GM18870 (cell line): ENCODE data around the gene ALG14.
"Not testable (repeated sequence)": the region's sequence is repeated elsewhere in the genome, so short reads cannot be mapped to it uniquely, and the experiment has no call there.

ENCODE experiments used
- ATAC-seq: cut with Tn5 transposase; IDR thresholded peaks from one replicate; pipeline ENCODE4 v1.9.1; 2021; ENCODE audit warnings: moderate library complexity; ENCODE audit not compliant: unreplicated experiment

ALG14 gene, protein sequence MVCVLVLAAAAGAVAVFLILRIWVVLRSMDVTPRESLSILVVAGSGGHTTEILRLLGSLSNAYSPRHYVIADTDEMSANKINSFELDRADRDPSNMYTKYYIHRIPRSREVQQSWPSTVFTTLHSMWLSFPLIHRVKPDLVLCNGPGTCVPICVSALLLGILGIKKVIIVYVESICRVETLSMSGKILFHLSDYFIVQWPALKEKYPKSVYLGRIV

DNA sequence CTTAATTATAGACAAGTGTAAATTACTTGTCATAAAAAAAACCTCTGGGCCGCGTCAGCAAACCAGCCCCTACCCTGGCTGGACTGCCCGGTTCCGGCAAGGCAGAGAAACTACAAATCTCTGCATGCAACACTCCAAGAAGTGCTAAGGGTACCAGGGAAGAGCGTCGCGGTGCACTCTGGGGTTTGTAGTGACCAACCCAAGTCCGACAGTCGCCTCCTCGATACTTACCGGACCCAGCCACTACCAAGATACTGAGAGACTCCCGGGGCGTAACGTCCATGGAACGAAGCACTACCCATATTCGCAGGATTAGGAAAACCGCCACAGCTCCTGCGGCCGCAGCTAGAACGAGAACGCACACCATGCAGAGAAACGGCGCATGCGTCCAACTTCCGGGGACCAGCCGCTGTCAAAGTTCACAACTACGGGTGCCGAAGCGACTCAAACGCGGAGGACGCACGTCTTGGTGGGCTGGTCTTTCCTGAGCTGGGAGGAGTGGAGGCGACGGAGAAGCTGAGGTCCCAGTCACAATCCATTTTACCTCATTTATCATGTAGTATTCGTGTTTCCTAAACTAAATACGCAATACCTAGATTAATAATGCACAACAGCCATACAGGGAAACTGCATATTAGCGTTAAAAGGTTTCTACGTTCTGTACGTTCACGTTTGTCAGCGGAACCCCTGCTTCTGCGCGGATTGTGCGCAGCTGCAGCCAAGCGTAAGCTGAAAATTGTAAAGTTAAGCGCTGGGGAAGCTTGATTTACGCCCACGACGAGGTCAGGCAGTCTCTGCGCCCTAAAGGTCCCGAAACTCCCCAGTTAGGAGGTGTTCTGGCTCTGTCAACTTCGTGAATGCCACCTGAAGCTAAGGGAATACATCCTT lies at the start of gene ALG14:
TSS of gene ALG14 (minus strand) at position 420 of the 888 bp plus-strand sequence. CDS start at position 367, 53 bp downstream.
- peak; percentile 97 for ATAC-seq

DNA sequence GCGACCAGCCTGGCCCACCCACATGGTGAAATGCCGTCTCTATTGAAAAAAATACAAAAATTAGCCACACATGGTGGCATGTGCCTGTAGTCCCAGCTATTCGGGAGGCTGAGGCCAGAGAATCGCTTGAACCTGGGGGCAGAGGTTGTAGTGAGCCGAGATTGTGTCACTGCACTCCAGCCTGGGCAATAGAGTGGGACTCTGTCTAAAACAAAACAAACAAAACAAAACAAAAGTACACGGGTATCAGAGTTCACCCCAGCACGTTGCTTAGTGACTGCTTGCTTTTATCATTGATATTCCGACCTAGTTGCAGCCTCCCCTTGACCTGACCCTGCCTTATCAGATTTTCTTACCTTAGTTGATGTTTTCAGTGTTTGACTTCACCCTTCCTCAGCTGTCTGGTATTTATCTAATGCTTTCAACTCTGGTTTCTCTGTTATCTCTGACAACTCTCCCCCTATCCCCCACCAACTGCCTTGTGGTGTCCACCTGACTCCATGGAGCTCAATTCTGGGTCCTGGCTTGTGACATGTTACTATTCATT lies 49.5 kb upstream of the ALG14 start:
- no peak for ATAC-seq

DNA sequence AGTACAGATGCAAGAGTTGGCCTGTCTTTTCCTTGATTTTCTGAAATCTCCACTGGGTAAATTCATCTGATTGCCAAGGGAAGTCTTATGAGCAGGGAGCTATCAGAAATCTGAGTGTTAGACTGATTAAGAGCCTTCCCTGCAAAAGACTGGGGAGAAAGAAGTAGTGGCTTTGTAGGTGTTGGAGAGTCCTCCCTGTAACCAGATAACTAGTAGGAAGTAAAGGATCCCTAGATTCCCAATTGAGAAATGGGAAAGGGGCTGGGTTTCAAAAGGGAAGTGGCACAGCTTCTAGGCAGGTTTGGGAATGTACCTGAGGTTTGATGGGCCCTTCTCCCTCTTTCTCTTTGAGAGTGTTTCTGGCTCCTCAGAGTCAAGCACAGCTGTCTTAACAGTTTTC lies 46.5 kb upstream of the ALG14 start:
- no peak for ATAC-seq

DNA sequence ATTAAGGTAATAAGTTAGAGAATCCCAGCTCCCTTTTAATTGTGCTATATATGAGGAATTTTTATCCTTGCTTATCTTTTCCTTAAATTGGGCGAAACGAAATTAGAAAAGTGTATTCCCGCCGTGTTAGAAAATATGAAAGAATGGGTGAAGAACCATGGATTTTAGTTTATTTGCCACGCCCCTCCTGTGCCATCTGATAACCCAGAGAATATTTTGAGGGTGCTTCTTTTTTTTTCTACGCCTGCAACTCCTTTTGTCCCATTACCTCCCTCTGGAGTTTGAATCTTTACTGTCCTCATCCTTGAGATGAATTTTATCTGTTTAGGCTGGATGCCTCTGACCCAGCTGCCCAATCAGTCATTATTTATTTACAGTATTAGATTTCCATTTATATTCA lies 46.0 kb upstream of the ALG14 start:
- no peak for ATAC-seq

DNA sequence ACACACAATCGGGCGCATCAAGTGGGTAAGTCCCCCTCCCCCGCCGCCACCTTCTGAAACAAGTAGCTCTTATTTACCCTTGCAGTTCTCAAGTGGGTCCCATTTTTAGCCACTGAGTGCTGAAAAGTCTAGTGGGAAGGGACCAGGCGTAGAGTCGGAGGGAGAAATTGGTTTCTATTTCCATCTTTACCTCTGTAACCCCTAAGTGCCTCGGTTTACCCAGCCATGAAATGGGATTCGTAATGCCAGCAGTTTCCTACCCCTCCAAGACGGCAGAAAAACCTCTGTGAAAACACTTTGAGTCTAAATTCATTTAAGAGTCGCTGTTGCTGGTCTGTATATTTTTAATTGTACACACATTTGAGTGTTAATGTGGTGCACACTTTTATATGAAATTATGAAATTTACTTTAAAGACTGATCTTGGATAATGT lies 45.3 kb upstream of the ALG14 start:
- no peak for ATAC-seq

DNA sequence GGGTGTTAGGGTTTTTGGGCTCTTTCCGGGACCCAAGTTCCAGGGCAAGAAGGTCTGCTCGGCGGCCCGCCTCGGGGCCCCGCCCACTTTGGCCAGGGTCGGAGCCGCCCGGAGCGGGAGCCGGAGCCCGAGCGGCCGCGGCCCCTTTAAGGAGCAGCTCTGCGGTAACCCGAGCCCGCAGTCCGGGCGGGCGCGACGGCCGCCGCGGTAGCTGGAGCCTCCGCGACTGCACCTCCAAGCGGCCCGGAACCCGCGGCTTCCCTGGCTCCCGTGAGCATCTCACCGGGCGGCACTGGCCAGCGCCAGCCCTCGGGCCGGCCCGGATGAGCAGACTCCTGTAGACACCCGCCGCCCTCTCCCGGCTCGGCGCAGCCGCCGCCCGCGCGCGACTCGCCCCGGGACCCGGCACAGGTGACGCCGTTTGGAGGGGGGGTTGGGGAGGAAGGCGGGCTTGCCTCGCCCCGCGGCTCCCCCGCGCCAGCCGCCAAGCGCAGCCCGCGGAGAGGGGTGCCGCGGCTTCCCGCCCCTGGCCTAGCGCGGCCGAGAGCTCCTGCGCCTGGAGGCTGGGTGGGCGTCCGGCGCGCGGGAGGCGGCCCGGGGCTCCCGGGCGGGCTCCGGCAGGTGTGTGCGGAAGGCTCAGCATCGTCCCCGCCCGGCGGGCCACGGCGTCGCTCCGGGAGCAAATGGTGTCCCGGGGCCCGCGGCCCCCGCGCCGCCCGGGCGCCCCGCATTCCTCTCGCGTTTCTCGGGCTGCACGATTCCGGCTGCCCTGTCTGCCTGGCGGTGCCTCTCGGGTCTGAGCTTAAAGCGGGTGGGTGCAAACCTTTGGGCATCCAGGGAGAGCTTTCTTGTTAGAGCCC lies 44.7 kb upstream of the ALG14 start, which contains the start of gene TLCD4:
TSS of gene TLCD4 (plus strand) at position 149 of the 860 bp plus-strand sequence. CDS start 26,547 bp downstream, outside the sequence.
- no peak for ATAC-seq

DNA sequence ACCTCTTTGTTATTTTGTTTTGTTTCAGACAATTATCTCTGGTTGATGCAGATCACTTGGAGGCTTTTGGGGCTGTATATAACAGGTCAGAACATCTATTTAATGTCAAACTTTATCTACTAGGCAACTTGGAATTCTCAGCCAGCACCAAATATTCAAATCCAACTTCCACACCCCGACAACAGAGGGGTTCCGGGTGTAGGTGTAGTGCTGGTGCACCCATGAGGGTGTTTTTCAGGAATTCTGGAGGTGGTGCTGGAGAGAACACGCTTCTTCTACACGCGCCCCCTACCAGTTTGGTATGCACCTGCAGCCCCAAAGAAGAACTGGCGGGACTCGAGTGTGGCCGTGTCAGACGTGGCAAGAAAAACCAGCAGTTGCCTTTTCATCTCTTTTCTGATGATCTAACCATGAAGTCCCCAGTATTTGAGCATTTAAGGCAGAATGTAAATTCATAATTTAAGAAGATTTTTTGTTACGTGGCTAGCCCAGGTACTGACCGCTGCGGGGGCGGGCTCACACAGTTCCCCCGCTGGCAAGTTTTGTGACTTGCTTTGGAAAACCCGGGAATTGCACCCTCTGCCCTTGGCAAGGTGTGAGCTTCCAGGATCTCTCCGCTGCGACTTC lies 43.9 kb upstream of the ALG14 start:
- no peak for ATAC-seq

DNA sequence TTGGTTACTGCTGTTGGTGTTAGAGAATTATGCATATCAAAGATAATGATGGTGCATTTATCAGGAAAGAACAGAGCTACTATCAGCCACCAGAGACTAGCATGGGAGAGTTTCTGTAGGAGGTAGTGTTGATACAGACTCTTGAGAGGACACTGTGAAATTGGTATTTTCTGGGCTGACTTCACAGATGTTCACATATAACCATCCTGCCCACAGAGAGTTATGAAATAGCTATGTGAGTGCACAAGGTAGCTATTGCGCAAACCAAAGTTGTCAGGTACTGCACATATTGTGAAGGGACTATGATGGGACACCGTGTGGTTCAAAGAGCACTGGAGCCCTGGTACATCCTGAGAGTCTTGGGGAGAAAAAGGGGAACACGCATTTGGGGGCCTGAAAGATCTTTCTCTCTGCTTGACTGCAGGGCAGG lies 43.0 kb upstream of the ALG14 start:
- ATAC-seq = no peak

DNA sequence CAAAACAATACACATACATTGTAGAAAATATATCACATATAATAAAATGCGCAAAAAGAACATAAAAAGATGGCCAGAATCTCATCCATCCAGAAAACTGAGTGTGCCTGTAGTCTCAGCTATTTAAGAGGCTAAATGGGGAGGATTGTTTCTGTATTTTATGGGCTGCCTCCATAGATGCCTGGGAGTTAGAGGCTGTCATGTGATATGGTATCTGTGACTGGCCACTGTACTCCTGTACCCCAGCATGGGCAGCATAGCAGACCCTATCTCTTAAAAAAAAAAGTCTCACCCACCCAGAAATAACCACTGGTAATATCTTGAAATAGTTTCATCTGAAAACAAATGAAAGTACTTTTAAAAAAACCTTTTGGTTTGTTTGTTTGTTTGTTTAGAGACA lies 40.9 kb upstream of the ALG14 start:
- no peak for ATAC-seq

DNA sequence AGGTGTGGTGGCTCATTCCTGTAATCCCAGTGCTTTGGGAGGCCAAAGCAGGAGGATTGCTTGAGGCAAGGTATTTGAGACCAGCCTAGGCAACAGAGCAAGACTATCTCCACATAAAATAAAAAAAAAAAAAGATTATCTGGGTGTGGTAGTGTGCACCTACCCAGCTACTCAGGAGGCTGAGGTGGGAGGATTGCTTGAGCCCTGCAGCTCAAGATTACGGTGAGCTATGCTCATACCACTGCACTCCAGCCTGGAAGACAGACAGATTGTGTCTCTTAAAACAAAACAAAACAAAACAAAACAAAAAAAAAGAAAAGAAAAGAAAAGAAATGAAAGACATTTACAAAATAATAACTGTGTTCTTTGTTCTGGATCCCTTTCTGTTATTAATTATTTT lies 38.3 kb upstream of the ALG14 start:
- no peak for ATAC-seq

DNA sequence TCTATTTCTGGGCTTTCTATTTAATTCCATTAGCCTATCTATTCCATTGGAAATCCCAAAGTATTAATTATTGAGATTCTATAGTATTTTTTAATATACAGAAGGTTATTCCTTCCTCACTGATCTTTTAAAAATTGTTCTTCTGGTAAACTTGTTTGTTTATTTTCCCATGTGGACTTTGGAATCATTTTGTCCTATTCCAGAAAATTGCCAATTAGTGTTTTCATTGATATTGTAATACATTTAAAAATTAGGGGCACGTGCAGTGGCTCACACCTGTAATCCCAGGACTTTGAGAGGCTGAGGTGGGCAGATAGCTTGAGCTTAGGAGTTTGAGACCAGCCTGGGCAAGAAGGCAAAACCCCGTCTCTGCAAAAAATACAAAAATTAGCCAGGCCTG lies 36.0 kb upstream of the ALG14 start:
- ATAC-seq = no peak

DNA sequence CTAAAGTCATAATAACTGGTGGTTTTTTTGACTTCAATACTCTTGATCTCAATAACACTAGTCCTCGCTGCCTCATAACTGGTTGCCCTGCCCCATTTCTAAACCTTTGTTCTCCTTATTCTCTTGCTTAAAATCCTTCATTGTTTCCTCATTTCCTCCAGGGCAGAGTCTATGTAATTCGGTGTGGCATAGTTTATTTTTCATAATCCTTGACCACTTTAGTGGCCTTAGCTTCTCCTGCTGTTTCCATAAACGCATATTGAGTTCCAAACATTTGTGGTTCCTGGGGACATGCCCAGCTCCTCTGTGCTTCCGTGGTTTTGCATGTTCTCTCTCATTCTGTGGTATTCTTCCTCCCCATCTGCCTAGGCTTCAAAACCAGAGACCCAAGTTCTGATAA lies 25.4 kb upstream of the ALG14 start:
- no peak for ATAC-seq

DNA sequence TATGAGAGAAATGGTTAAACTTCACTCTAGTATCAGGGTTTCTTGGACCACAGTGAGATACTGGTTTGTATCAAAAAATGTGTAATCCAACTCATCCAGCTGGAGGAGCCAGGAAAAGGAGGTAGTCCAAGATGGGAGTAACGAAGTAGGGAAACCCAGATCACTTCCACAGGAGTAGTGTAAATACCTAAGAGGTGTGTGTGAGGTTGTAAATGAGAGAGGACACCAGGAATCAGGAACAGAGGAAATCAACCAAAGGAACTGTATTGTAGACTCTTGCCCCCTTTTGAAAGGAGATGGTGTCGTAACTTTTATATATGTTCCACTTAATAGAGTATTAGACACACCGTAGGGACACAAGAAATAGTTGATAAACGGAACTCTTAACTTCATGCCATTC lies 24.7 kb upstream of the ALG14 start:
- no peak for ATAC-seq

DNA sequence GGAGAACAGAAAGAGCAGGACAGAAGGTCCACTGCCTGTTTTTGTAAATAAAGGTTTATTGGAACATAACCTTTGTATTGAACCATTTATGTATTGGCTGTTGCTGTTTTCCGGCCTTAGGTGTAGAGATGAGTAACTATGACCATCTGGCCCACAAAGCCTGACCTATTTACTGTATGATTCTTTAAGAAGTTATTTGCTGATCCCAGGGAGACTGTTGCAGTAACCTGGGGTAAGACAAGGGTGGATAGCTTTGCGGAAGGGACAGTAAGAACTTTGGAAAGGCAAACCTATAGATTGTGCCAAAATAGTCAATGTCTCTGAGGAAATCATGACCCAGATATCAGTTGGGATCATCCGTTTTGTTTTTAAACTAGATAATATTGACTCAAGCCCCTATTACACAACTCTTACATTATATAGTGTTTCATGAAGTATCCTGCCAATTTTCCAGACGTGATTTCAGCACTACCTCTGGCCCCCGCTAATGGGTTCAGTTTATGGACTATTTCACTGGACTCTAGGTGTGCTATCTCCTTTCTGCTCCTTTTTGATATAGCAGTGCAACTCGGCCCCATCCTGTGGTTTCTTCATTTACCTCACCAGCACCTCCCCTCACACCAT lies 23.6 kb upstream of the ALG14 start:
- ATAC-seq = no peak

DNA sequence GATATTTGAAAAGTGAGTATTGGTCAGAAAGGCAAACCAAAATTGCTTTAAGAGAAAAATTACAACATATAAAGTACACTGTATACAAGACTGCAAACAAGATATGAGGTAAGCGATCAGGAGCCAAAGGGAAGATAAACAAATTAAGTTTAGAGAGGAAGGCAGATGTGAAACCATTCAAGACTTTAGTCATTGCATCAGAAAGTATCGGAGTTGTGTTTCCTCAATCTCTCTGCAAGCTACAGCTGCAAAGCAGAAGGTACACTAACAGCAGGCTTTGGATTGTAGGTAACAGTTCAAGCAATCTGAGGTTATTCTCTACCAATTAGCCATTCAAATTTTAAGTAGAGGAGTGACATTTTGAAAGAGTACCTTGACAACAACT lies 23.1 kb upstream of the ALG14 start:
- ATAC-seq = peak; percentile 82

DNA sequence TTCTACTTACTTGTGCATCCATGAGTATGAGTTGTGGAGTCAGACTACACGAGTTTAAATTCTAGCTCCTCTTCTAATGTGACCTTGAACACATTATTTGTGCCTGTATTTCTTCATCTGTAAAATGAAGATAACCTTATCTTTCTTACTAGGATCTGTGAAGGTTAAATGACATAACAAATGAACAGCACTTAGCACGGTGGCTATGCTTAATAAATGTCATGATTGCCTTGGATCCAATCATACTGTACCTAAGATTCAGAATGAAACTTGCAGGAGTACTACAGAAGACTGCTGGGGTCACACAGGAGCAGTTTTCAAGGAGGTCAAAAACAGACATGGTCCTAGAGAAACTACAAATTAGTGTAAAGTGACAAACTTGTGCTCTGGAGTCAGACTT lies 22.2 kb upstream of the ALG14 start:
- no peak for ATAC-seq

DNA sequence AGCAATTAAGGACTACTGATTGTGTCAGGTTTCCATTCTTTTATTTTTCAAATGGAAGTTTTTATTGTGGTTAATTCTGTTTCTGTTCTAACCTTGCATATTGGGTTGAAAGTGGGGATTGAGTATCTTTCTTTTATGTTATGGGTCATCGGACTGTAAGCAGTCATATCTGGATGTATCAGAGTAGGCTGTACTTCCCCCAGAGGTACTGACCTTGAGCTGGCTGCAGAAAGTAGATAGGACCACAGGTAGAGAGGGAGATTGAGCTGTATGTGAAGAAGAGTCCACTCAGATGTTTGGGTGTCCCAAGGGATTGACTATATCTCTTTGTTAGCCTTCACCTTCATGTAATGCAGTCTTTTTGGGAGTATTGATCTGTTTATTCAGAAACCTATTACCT lies 20.5 kb upstream of the ALG14 start:
- ATAC-seq = no peak

DNA sequence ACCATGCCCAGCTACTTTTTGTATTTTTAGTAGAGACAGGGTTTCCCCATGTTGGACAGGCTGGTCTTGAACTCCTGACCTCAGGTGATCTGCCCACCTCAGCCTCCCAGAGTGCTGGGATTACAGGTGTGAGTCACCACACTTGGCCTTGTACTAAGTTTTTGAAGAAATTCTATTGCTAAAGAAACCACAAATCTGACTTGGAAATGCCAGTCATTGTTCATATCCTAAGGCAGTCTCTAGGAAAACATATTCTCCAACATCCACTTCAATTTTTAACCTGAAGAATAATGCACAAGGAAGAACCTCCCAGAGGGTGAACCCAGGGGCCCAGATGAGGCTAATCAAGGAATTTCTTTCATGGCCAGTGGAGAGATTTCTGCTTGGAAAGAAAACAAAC lies 20.1 kb upstream of the ALG14 start:
- ATAC-seq = not testable (repeated sequence)

DNA sequence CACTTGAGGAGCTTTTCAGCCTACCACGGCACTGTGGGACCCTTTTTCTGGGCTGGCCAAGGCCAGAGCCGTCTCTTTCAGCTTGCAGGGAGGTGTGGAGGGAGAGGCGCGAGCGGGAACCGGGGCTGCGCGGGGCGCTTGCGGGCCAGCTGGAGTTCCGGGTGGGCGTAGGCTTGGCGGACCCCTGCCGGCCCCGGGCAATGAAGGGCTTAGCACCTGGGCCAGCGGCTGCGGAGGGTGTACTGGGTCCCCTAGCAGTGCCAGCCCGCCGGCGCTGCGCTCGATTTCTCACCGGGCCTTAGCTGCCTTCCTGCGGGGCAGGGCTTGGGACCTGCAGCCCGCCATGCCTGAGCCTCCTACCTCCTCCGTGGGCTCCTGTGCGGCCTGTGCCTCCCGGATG lies 18.5 kb upstream of the ALG14 start:
- not testable (repeated sequence) for ATAC-seq

DNA sequence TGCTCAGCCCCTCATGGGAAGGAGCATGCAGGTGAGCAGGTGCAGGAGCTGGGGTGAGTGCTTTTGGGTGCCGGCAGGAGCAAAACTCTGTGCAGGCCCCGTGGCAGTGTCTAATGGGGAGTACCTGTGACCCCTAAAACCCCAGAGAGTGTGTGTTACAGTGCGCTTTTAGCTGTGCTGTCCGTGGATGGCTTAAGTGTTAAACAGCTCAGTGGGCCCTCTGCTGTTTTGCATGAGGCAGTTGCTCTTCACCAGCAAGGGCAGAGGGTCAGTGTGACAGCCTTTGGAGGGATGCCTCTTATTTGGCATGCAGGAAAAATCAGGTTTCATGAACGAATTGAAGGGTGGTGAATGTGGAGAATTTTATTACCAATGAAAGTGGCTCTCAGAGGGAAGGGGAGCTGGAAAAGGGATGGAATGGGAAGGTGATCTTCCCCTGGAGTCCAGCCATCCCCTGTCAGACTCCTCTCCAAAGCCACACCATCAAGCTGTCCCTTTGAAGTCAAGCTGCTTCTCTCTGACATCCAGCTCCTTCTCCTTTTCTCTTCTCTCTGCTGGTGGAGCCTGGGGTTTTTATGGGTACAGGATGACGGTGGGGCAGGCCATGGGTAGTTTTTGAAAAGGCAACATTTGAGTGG lies 17.0 kb upstream of the ALG14 start:
- ATAC-seq = no peak
